Measurements from ENCODE around the gene CXCL14.

The CXCL14 gene

GRCh38 chr5:135578685-135579341 lies at the start of gene CXCL14:
TSS of gene CXCL14 (minus strand) at chr5:135578991. CDS start at chr5:135578778, 213 bp downstream.
- peak within 1 kb of the TSS; percentile 41 for H3K4me3 ChIP-seq (ENCODE audit: low read depth, low read length)
- DNase-seq (ENCODE audit: low read depth), result peak; percentile 68
- in situ Hi-C loops (cut with HindIII; ENCODE audit: low sequenced_read_pairs), result no loop called here
- TF ChIP-seq CTCF (IDR thresholded peaks at IDR 0.05; ENCODE audit: low read depth, low read length, missing control alignments), result no peak

GRCh38 chr5:135626636-135627035 lies 47.8 kb upstream of the CXCL14 start:
- no peak for TF ChIP-seq CTCF (IDR thresholded peaks at IDR 0.05; ENCODE audit: low read depth, low read length, missing control alignments)
- H3K4me3 ChIP-seq (ENCODE audit: low read depth, low read length), result no peak overlapping the region
- in situ Hi-C loops (cut with HindIII; ENCODE audit: low sequenced_read_pairs), result no loop called here
- DNase-seq (ENCODE audit: low read depth), result no peak

DNA sequence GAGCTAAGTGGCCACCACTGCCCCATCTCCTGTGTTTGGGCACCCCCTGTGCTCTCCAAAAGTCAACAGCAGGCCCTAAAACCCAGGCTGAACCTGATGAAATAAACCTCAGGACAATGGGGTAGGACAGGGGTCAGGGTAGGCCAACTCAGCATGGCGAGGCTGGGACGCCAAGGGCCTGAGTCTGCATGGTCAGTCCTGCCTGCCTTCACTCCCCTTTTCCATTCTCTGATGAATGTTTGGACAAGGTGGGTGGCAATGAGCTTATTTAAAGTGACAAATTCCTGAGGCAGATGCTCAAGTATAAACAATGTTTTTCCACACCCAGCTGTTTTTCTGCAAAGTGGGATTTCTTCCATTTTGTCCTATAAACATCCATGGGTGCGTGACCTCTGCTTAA lies 47.2 kb upstream of the CXCL14 start:
- in situ Hi-C loops (cut with HindIII; ENCODE audit: low sequenced_read_pairs), result no loop called here
- no peak for DNase-seq (ENCODE audit: low read depth)
- H3K4me3 ChIP-seq (ENCODE audit: low read depth, low read length), result no peak overlapping the region
- TF ChIP-seq CTCF (IDR thresholded peaks at IDR 0.05; ENCODE audit: low read depth, low read length, missing control alignments), result no peak

DNA sequence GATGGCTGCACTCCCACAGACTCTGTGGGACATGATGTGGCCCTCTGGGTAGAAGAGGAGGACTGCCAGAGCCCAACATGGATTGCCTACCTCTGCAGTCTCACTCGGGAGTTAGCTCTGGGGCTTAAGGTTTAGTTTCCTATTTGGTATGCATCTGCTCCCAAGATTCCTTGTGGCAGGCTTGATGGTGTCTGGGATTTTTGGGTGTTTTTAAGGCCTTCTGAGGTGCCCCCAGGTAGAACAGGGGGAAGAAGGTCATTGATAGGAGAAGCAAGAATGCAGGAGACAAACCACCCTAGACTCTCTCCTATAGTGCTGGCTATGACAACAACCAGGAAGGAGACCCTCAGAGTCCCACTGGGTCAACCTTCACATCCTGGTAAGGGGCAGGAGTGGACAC lies 46.7 kb upstream of the CXCL14 start:
- in situ Hi-C loops (cut with HindIII; ENCODE audit: low sequenced_read_pairs), result no loop called here
- DNase-seq (ENCODE audit: low read depth), result no peak
- no peak for TF ChIP-seq CTCF (IDR thresholded peaks at IDR 0.05; ENCODE audit: low read depth, low read length, missing control alignments)
- H3K4me3 ChIP-seq (ENCODE audit: low read depth, low read length), result no peak overlapping the region

GRCh38 chr5:135625061-135625460 lies 46.3 kb upstream of the CXCL14 start:
- TF ChIP-seq CTCF (IDR thresholded peaks at IDR 0.05; ENCODE audit: low read depth, low read length, missing control alignments), result no peak
- DNase-seq (ENCODE audit: low read depth), result no peak
- H3K4me3 ChIP-seq (ENCODE audit: low read depth, low read length), result no peak overlapping the region
- in situ Hi-C loops (cut with HindIII; ENCODE audit: low sequenced_read_pairs), result no loop called here

GRCh38 chr5:135623186-135623715 lies 44.5 kb upstream of the CXCL14 start:
- in situ Hi-C loops (cut with HindIII; ENCODE audit: low sequenced_read_pairs), result no loop called here
- no peak for TF ChIP-seq CTCF (IDR thresholded peaks at IDR 0.05; ENCODE audit: low read depth, low read length, missing control alignments)
- DNase-seq (ENCODE audit: low read depth), result no peak
- H3K4me3 ChIP-seq (ENCODE audit: low read depth, low read length), result no peak overlapping the region
